HG03108 (cell line): Measurements from ENCODE around the gene AMBP.
"Not testable (repeated sequence)": the region's sequence is repeated elsewhere in the genome, so short reads cannot be mapped to it uniquely, and the experiment has no call there.

Experiments
- ATAC-seq: cut with Tn5 transposase; IDR thresholded peaks from one replicate; pipeline ENCODE4 v1.9.1; 2021; ENCODE audit warnings: moderate library complexity; ENCODE audit not compliant: unreplicated experiment

The AMBP gene

DNA sequence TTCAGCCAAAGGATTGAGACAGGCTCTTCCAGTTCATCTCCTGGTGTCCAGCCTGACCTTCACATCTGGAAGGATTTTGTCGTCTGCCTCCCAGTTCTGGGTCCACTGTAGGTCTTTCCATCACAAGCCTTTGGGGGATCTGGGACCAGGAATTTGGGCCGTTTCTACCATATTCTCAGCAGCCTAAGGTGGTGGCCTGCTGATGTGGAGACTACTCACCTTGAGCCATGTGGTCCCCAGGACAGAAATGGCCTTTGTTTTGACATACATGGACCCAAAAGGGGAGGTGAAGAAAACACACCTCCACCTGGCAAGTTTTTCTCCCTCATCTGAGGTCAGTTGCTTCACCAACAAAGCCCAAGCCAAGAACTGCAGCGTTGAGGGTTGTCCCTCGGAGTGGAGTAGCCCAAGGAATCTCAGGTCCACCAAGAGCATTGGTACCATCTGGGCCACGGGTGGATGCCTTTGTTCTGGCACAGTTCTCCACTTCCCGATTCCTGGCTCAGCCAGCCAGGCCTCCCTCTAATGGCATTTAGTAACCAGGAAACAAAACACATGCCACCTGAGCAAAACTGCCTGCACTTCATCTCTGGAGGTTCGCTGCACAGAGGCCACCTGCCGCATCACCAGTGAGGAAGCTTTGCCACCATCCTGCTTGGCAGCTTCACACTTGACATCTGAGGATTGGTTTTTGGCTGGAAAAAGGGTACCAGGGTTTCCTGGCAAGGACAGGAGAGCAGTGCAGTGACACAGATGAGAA lies 24.7 kb downstream of the AMBP start:
- no peak for ATAC-seq

DNA sequence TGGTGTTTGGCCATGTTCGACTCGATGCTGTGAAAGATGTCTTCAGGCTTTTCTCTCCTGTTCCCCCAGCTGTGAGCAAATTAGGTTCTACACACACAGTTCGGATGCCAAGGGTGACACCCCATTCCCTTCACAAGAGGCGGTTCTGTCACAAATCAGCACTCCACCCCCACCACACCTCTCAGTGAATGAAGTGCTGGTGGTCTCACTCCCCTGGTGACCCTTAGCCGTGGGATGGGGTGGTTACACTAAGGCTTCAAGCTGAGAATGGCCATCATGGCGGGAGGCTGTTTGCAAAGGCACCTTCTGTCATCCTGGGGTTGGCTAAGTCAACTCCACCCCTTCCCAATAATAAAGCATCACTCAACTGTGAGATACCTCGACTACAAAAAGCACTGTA lies 26.4 kb downstream of the AMBP start:
- ATAC-seq, result no peak

DNA sequence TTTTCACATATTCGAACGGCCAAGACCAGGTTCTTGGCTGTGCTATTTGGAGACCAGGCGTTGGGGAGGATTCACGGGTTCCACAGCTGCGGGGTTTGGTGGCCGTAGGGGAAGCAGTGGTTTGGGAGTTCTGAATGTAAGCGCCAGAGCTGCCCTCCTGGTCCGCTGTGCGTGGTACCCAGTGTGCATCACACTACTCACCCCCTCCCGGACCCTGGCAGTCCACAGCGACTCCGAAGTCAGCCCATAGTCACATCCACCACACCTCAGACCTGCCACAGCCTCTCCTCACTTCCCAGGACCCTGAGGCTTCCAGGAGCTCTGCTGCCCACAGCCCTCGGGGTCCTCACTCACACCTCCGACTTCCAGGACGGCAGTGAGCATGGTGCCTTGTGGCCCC lies 26.8 kb downstream of the AMBP start:
- no peak for ATAC-seq

DNA sequence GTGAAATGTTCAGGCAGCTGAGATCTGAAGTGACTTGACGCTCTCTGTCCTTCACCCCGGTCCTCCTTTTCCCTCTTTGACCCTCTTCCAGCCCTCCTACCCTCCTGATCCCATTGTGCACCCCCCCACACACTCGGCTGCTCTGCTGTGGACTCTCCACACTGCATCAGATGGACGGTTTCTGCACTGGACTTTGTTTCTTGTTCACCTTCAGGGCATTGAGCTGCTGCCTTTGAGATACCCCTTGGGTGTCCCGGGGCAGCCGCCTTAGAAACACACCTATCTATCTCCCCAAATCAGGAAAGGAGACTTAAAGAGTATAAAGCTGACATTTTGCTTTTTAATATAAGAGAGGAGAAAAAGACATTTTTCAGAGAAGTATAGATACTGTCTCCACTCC lies 27.5 kb downstream of the AMBP start:
- no peak for ATAC-seq

DNA sequence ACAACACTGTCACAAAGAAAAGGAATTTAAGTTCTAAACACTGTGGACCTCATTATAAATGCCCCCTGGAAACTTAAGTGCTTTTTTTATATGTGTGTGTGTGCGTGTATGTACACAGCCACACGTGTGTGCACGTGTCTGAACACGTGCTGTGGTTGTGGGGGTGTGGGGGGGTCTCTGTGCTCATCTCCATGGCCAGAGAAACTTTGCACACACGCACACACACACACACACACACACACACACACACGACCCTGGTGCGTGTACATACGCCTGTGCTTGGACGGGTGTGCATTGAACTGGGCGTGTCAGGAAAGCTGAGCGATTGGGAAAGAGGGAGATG lies 27.9 kb downstream of the AMBP start:
- ATAC-seq, result no peak

DNA sequence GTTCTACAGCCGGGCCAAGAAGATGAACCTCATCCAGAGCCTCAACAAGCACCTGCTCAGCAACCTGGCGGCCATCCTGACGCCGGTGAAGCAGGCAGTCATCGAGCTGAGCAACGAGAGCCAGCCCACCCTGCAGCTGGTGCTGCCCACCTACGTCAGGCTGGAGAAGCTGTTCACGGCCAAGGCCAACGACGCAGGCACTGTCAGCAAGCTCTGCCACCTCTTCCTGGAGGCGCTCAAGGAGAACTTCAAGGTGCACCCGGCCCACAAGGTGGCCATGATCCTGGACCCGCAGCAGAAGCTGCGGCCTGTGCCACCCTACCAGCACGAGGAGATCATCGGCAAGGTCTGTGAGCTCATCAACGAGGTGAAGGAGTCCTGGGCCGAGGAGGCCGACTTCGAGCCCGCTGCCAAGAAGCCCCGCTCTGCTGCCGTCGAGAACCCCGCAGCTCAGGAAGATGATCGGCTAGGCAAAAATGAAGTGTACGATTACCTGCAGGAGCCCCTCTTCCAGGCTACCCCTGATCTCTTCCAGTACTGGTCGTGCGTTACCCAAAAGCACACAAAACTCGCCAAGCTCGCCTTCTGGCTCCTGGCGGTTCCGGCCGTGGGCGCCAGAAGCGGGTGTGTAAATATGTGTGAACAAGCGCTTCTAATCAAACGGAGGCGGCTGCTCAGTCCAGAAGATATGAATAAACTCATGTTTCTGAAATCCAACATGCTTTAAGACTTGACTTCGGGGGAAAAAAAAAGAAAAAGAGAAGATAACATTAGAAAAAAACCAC lies 28.5 kb downstream of the AMBP start:
- ATAC-seq, result no peak

DNA sequence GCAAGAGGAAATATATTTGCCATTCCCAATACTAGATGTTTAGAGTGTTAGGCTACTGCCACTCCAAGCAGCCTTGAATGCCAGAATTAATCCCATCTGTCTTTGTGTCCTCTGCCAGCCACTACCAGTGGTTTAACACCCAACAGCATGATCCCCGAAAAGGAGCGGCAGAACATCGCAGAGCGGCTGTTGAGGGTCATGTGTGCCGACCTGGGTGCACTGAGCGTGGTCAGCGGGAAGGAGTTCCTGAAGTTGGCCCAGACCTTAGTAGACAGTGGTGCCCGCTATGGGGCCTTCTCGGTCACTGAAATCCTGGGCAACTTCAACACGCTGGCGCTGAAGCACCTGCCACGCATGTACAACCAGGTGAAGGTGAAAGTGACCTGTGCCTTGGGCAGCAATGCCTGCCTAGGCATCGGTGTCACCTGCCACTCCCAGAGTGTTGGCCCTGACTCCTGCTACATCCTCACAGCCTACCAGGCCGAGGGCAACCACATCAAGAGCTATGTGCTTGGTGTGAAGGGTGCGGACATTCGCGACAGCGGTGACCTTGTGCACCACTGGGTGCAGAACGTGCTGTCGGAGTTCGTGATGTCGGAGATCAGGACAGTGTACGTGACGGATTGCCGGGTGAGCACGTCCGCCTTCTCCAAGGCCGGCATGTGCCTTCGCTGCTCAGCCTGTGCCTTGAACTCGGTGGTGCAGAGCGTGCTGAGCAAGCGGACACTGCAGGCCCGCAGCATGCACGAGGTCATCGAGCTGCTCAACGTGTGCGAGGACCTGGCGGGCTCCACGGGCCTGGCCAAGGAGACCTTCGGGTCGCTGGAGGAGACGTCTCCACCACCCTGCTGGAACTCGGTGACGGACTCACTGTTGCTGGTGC lies 29.3 kb downstream of the AMBP start:
- no peak for ATAC-seq

DNA sequence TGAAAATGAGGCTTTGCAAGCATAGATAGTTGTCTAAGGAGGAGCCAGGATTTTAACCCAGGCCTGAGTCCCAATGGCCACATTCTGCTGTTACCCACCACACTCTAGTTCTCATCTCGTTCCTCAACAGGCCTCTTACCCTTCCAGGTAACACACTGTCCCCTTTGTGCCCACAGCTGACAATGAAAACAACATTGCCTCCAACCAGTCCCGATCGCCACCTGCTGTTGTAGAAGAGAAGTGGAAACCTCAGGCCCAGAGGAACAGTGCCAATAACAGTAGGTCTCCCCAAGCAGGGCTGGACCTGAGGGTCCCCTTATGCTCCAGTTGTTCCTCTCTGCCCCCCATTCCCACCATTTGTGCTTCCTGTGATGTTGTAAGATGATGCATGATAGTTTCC lies 30.4 kb downstream of the AMBP start:
- no peak for ATAC-seq

DNA sequence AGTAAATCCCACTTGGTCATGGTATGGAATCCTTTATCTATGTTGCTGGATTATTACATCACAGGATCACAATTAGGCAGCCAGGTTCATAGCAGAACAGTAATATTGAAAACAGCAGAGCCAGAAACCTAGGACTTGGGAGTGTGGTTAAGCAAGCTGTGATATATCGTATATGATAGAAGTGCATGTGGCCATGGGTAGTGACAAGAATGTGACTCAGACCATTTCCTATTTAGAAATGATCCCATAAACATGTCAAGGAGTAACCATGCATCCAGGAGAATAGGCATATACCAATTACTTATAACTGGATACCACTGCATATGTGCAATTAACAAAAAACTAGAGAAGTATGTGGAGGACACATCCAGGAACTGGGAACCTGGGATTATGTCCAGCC lies 31.2 kb downstream of the AMBP start:
- ATAC-seq, result no peak

DNA sequence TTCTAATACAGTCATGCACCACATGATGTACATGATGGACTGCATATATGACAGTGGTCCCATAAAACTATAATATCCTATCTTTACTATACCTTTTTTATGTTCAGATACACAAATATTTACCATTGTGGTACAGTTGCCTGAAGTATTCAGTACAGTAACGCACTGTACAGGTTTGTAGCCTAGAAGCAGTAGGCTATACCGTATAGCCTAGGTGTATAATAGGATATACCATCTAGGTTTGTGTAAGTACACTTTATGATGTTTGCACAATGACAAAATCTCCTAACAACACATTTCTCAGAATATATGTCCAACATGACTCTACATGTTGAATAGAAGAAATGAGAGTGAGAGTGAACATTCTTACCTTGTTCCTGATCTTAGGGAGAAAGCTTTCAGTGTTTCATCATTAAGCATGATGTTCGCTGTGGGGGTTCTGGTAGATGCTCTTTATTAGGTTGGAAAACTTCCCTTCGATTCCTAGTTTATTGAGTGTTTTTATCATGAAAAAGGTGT lies 31.8 kb downstream of the AMBP start:
- ATAC-seq, result no peak

DNA sequence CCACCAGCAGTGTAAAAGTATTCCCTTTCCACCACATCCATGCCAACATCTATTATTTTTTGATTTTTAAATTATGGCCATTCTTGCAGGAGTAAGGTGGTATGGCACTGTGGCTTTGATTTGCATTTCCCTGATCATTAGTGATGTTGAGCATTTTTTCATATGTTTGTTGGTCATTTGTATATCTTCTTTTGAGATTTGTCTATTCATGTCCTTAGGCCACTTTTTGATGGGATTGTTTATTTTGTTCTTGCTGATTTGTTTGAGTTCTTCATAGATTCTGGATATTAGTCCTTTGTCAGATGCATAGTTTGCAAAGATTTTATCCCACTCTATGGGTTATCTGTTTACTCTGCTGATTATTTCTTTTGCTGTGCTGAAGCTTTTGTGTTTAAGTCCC lies 34.4 kb downstream of the AMBP start:
- ATAC-seq, result not testable (repeated sequence)

DNA sequence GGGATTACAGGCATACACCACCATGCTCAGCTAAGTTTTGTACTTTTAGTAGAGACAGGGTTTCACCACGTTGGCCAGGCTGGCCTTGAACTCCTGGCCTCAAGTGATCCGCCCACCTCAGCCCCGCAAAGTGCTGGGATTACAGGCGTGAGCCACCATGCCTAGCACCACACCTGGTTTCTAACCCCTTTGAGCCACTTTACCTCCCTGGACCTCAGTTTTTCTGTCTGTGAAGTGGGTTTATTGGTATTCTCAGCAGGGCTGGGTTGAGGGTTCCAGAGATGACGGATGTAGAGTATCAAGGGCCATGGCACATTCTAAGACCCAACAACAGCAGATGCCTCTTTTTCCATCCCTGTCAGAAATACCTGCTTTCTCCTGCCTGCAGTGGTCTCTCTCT lies 38.6 kb downstream of the AMBP start:
- ATAC-seq, result no peak

DNA sequence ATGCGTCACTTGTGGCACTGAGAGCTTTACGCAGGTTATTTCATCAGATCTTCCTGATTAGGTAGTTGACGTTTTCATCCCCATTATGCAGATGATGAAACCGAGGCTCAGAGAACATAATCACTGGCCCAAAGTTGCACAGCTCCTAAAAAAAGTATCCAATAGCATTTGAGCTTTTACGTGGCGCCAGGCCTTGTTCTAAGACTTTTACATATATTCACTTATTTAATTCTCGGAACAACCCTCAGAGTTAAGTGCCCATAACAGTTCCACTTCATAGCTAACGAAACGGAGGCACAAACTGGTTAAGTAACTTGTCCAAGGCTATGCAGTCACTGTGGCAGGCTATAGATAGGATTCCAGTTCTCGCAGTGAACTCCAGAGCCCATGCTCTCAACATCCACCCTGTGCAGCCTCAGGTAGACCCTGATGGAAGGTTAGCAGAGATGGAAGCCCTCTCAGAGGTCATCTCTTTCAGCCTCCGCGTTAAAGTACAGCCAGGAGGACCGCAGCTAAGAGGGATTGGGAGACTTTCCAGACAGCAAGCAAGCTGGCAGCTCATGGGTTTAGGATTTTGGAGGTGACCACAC lies 39.3 kb downstream of the AMBP start:
- ATAC-seq, result no peak

DNA sequence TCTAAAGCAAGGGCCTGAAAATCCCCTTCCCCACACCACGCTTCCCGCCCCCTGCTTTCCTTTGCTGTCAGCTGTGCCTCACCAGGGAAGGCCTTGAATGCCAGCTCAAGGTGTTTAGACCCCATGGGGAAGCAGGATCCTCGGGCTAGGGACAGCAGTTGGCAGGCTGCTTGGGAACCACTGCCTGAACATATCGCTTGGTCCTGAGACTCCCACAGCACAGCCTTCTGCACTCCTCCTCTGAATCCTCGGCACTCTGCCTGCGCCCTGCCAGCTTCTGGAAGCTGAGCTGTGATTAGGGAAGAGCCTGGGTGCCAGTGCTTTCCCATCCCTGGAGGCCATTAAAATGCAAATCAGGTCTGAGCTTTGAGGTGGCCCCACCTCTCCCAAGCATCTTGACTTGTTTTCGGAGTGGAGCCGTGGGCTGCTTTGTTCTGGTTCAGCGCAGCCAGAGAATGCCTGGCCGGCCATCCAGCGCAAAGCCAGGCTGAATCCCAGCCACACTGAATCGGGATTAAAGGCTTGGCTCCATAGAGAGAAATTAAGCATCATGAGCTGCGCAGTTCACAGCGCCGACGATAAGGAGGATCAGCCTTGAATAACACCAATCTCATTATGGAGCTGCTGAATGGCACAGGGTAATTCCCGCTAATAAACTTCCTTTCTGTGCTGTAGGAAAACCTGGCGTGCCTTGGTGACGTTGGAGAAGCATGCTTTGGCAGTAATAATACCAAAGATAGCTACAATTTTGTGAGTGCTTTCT lies 40.0 kb downstream of the AMBP start:
- no peak for ATAC-seq

DNA sequence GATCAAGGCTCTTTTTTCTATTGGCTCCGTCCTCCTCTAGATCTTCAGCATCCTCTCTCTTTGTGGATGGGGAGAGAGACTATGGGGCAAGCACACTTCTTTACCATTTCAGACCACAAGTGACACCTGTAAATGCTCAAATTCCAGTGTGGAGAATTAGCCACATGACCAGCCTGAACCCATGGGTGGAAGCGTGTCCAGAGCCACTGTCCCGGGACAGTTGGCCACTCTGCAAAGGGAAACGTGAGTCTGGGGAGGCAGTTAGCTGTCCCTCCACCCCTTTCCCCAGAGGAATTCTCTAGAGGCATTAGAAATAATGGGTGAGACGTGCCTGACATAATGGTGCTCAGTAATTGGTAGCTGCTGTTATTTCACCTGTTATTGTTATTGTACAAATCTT lies 40.9 kb downstream of the AMBP start:
- no peak for ATAC-seq

DNA sequence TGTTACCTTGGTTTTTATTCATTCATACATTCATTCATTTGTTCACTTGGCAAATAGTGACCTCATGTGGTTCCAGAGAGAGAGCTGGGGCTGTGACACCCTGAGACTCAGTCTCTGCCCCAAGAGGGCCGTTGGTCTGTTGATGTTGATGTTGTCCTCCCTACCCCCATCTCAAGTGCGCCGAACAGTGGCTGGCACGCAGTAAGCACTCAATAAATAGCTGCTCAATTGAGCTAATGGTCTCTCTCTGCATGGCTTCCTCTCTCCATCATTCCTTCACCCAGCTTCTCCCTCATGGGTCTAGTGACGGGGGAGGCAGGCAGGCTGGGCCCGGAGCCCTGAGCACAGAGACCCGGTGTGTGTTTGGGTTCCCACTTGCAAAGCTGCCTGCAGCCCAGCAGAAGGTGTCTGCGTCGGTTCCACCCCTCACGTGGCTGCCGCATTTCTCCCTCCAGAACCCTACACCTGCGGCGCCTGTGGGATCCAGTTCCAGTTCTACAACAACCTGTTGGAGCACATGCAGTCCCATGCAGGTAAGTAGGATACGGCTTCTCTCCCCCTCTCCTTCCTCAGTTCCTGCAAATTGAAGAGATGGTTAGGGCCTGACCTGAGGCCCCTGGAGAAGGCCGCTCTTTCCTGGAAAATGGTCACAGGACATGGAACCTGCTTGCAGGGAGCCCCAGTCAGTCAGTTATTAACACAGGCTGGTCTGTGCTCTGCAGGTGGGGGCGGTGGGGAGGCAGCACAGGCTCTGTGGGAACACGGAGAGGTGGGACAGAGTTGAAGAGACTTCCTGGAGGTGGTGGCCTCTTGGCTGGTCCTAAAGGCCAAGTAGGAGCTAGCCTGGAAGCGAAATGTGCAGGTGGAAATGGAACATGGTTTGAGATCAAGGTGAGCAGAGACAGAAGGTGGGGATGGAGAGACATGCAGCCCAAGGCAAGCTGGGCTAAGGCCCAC lies 42.0 kb downstream of the AMBP start:
- no peak for ATAC-seq

DNA sequence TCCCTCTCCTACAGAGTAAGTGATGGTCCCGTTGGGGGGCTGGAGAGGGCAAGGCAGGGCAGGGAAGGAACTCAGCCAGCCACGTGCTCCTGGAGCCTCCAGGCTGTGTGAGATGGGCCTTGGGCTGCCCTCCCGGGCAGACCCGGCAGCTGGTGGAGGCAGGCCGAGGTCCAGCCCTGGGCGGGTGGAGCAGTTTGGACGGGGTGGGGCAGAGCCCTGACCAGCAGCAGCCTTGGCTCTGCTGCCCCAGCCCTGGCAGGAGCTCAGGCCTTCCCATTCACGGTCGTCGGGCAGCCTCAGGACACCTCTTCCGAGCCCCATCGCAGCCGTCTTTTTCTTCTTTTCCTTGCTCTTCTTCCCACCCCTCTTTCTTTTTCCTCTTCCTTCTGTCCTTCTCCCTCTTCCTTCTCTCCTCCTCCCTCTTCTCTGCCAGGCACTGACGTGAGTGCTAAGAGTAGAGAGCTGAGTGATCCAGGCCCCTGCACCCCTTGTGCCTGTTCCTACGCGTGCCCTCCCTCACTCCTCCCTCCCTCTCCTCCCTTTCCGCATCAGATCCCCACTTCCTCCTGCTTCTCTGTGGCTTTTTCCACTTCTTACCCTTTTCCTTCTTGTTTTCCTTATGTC lies 42.8 kb downstream of the AMBP start:
- no peak for ATAC-seq

DNA sequence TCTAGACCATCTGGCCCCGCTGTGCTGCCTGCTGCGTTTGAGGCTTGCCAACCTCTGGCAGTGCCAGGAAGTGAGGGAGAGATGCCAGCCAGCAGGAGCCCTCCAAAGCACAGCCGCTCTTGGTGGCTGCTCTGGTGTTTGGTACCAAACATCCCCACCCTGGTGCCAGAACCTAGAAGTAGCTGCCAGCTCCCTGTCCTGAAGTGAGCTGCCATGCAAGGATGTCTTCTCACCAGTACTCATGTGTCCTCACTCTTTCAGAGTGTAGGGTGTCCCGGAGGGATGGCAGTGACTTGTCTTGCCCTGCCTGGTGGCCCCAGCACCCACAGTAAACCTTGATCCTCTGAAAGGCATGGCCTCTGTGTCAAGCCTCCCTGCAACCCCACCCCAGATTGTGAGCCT lies 43.4 kb downstream of the AMBP start:
- no peak for ATAC-seq

DNA sequence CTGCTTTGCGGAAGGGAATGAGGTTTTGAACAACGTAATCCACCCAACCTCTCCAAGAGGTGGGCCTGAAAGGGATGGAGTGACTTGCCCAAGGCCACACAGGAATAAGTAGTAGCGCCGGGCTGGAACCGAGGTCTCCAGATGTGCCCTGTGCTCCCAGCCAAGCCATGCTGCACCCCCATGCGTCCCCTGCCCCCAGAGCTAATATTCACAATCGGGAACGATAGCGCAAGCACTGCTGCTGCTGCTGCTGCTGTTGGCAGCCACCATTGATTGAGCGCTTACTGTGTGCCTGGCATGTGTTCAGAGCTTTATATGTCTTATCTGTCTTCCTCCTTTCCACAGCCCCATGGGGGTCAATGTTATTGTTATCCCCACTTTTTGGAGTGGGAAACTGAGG lies 43.9 kb downstream of the AMBP start:
- no peak for ATAC-seq
